Measurements from ENCODE around the gene KDSR.

- TF ChIP-seq CTCF (IDR thresholded peaks at IDR 0.05; ENCODE audit: insufficient read depth, low read length) = no peak
- no peak for TF ChIP-seq REST (IDR thresholded peaks at IDR 0.05; ENCODE audit: insufficient replicate concordance, low read depth)
- TF ChIP-seq POLR2AphosphoS5 (IDR thresholded peaks at IDR 0.05; ENCODE audit: low read depth) = no peak
Measured at GRCh38 chr18:63301434-63301833, 65.6 kb downstream of the KDSR start.

Data from HL-60 (cell line).